HEK293T (cell line): ENCODE results near the gene CORO1C.

Experiments used
- BHLHE40 ChIP-seq: fragments of 450-650 bp; IDR thresholded peaks from 2 replicates; pipeline ENCODE4 v1.6.1; 2016; ENCODE audit warnings: mild to moderate bottlenecking, moderate library complexity, borderline replicate concordance
- ELF4 ChIP-seq: fragments of 450-650 bp; IDR thresholded peaks from 2 replicates; pipeline ENCODE4 v1.6.1; 2017; ENCODE audit warnings: antibody characterized with exemption
- FOXA1 ChIP-seq: fragments of 450-650 bp; IDR thresholded peaks from 2 replicates; pipeline ENCODE4 v1.6.1; 2016; ENCODE audit warnings: mild to moderate bottlenecking
- FOXK2 ChIP-seq: fragments of 450-650 bp; IDR thresholded peaks from 2 replicates; pipeline ENCODE4 v1.6.1; 2016; ENCODE audit warnings: mild to moderate bottlenecking
- FOXM1 ChIP-seq: fragments of 450-650 bp; IDR thresholded peaks from 2 replicates; pipeline ENCODE4 v1.6.1; 2017; ENCODE audit warnings: mild to moderate bottlenecking, borderline replicate concordance
- HDGF ChIP-seq: fragments of 450-650 bp; IDR thresholded peaks from 2 replicates; pipeline ENCODE4 v1.6.1; 2017; ENCODE audit warnings: antibody characterized with exemption, borderline replicate concordance
- NFRKB ChIP-seq: fragments of 450-650 bp; IDR thresholded peaks from 2 replicates; pipeline ENCODE4 v1.6.1; 2016; ENCODE audit warnings: mild to moderate bottlenecking, moderate library complexity
- SP1 ChIP-seq: fragments of 450-650 bp; IDR thresholded peaks from 2 replicates; pipeline ENCODE4 v1.6.1; 2017
- SUZ12 ChIP-seq: fragments of 450-650 bp; IDR thresholded peaks from 2 replicates; pipeline ENCODE4 v1.6.1; 2016; ENCODE audit warnings: mild to moderate bottlenecking
- TARDBP ChIP-seq: fragments of 450-650 bp; IDR thresholded peaks from 2 replicates; pipeline ENCODE4 v1.6.1; 2016
- ZNF384 ChIP-seq: fragments of 450-650 bp; IDR thresholded peaks from 2 replicates; pipeline ENCODE4 v1.6.1; 2016
- TF ChIP-seq, protein P1 (sequence below): fragments of 450-650 bp; IDR thresholded peaks from 2 replicates; pipeline ENCODE4 v1.6.1; 2016

DNA sequence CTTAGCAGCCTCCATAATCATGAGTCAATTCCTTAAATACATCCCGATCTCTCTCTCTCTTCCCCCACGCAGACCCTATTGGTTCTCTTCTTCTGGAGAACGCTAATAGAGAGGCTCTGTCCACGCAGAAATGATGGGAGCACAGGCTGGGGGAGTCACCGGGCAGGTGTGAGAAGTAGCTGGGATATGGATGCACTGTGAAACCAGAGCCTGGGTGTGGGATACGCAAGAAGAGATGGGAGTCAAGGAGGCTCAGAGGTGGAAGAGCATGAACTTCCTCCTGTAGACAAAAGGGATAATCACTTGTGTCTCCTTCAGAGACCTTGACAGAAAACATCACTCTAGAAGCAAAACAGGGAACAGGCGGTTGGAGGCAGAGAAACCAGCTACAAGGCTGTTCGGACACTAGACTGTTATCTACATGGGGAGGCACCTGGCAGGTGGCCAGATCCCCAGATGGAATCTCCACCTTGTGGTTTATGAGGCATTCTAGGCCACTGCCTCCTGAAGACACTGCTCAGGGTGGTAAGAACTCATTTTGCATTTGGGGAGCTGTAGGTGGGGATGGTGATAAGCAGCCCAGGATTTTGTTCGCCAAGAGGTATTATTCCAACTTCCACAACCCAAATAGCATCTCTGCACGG lies 90.4 kb downstream of the CORO1C start:
- TF ChIP-seq FOXK2 (no peak), FOXM1 (no peak), SP1 (no peak), FOXA1 (no peak), BHLHE40 (no peak), SUZ12 (no peak), TARDBP (no peak), HDGF (no peak), ZNF384 (no peak), NFRKB (no peak), ELF4 (no peak)
- TF ChIP-seq, protein P1, sequence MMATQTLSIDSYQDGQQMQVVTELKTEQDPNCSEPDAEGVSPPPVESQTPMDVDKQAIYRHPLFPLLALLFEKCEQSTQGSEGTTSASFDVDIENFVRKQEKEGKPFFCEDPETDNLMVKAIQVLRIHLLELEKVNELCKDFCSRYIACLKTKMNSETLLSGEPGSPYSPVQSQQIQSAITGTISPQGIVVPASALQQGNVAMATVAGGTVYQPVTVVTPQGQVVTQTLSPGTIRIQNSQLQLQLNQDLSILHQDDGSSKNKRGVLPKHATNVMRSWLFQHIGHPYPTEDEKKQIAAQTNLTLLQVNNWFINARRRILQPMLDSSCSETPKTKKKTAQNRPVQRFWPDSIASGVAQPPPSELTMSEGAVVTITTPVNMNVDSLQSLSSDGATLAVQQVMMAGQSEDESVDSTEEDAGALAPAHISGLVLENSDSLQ = no peak
